HepG2 (cell line): Measurements from ENCODE around the gene B4GALT5. TPM values are rescaled to one million over a fixed set of nuclear protein-coding genes. Genes with fewer than 3 reads are reported as not detected.

Experiments used
- BHLHE40 ChIP-seq: IDR thresholded peaks from 2 replicates; pipeline ENCODE4 v1.6.1; 2011; ENCODE audit warnings: low read length, improper control_type of control experiment
- CENPX ChIP-seq: sonication (generic); formaldehyde crosslinking; IDR thresholded peaks from 2 replicates; pipeline ENCODE4 v1.9.0; 2021; ENCODE audit warnings: mild to moderate bottlenecking, missing genetic modification reagents, moderate library complexity
- ELF3 ChIP-seq: IDR thresholded peaks from 2 replicates; pipeline ENCODE4 v1.6.1; 2016; ENCODE audit warnings: missing genetic modification reagents, missing compliant biosample characterization
- KLF13 ChIP-seq: sonication (generic); formaldehyde crosslinking; IDR thresholded peaks from 2 replicates; pipeline ENCODE4 v1.4.0; 2020; ENCODE audit warnings: mild to moderate bottlenecking, missing genetic modification reagents
- RFX3 ChIP-seq: IDR thresholded peaks from 2 replicates; pipeline ENCODE4 v1.6.1; 2016; ENCODE audit warnings: missing biosample characterization, missing genetic modification reagents
- ZFP90 ChIP-seq: sonication (generic); formaldehyde crosslinking; IDR thresholded peaks from 2 replicates; pipeline ENCODE4 v1.8.0; 2022; ENCODE audit warnings: missing genetic modification reagents, mild to moderate bottlenecking, inconsistent platforms, borderline replicate concordance
- ZMAT3 ChIP-seq: sonication (generic); formaldehyde crosslinking; conservative IDR thresholded peaks from 2 replicates; pipeline ENCODE4 v1.7.0; 2021; ENCODE audit warnings: missing genetic modification reagents
- ZNF260 ChIP-seq: sonication (generic); formaldehyde crosslinking; IDR thresholded peaks from 2 replicates; pipeline ENCODE4 v1.4.0; 2020; ENCODE audit warnings: missing genetic modification reagents, low read depth, mild to moderate bottlenecking, borderline replicate concordance
- polyA plus RNA-seq, 8 experiments: library from polyadenylated mRNA; depleted of rRNA in 3 of 8; stranded (reverse) in 7 of 8; unstranded in 1 of 8; fragments of >200 nt; fragmentation: Illumina TruSeq in 4 of 8; extraction: Trizol in 4 of 8; gene quantifications; 2 replicates each; pipeline versions ENCODE4 v1.2.1 to v1.2.3, GENCODE V29; 2011 to 2016; ENCODE audit warnings: low read depth in 4 of 8, missing spikeins in 1 of 8, mixed read lengths in 1 of 8; ENCODE audit not compliant: insufficient read depth in 1 of 8
- total RNA-seq, 5 experiments: library from RNA; depleted of rRNA; stranded (reverse); fragments of >200 nt; fragmentation: Illumina TruSeq; extraction: Trizol; gene quantifications; 2 replicates each; pipeline ENCODE4 v1.2.3, GENCODE V29; 2016; ENCODE audit warnings: low read depth in 1 of 5
- TF ChIP-seq, protein P1 (sequence below): sonication (generic); formaldehyde crosslinking; IDR thresholded peaks from 2 replicates; pipeline ENCODE4 v1.4.0; 2020; ENCODE audit warnings: missing genetic modification reagents, borderline replicate concordance
- TF ChIP-seq, protein P2 (sequence below): sonication (generic); formaldehyde crosslinking; IDR thresholded peaks from 2 replicates; pipeline ENCODE4 v1.5.1; 2020; ENCODE audit warnings: mild to moderate bottlenecking, missing genetic modification reagents, borderline replicate concordance
- TF ChIP-seq, protein P3 (sequence below): sonication (generic); formaldehyde crosslinking; IDR thresholded peaks from 2 replicates; pipeline ENCODE4 v1.4.0; 2020; ENCODE audit warnings: missing genetic modification reagents, low read depth, mild to moderate bottlenecking, borderline replicate concordance
- TF ChIP-seq, protein P4 (sequence below): sonication (generic); formaldehyde crosslinking; IDR thresholded peaks from 2 replicates; pipeline ENCODE4 v1.4.0; 2020; ENCODE audit warnings: missing genetic modification reagents
- TF ChIP-seq, protein P5 (sequence below), 2 experiments: sonication (generic) in 1 of 2; formaldehyde crosslinking in 1 of 2; IDR thresholded peaks; 2 replicates each; pipeline versions ENCODE4 v1.5.1 to v1.6.1; 2011 to 2020; ENCODE audit warnings: borderline replicate concordance in 1 of 2, low read depth in 1 of 2, low read length in 1 of 2, mild to moderate bottlenecking in 1 of 2, missing genetic modification reagents in 1 of 2, moderate library complexity in 1 of 2

Gene B4GALT5
- total and polyA plus RNA-seq, 2 of the 13 experiments (the other 11 are each of a cell fraction or from before 2014, with no cell fraction given): 27.3 to 30.9 TPM

DNA sequence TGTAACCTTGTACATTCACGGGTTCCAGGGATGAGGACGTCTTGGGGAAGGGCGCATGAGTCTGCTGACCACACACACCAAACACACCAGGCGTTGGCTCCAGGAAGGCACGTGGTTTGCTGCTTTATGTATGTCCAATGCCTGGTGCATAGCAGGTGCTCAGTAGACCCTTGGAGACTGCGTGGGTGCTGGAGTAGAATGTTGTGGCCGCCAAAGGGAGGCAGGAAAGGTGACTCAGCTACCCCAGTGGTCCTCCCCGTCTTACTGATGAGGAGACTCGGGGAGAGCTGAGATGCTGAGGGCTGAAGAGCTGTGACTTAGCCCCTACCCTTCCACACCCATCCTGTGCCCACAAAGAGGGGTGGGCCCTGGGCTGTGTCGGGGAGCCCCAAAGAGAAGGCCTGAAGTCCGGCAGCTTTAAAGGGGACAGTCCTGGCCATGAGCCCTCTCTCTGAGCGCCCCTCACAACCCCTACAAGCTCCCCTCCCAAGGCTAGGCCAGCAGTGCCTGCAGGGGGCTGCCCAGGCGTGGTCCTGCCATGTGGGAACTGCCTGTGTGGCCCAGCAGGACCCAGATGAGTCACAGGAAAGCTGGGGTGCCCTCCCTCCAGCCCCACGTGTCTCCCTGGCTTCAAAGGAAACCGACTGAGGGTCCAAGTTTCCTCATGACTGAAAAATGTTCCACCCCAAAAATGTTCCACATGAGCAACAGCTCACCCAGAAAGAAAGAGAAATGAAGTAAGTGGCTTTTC, 117.7 kb downstream of the B4GALT5 start (continued):
- TF ChIP-seq BHLHE40 (0 out of 2 replicates have a peak, but pooled peaks have one; percentile 11), KLF13 (no peak), ZFP90 (no peak), ELF3 (CRISPR knock-in tag) (peak; percentile 13; the same call in 1 of the 2 replicates), ZNF260 (CRISPR knock-in tag) (0 out of 2 replicates have a peak, but pooled peaks have one; percentile 40), ZMAT3 (CRISPR knock-in tag) (0 out of 2 replicates have a peak, but pooled peaks have one; percentile 44), CENPX (CRISPR knock-in tag) (no peak), RFX3 (CRISPR knock-in tag) (no peak)
- TF ChIP-seq, protein P1, sequence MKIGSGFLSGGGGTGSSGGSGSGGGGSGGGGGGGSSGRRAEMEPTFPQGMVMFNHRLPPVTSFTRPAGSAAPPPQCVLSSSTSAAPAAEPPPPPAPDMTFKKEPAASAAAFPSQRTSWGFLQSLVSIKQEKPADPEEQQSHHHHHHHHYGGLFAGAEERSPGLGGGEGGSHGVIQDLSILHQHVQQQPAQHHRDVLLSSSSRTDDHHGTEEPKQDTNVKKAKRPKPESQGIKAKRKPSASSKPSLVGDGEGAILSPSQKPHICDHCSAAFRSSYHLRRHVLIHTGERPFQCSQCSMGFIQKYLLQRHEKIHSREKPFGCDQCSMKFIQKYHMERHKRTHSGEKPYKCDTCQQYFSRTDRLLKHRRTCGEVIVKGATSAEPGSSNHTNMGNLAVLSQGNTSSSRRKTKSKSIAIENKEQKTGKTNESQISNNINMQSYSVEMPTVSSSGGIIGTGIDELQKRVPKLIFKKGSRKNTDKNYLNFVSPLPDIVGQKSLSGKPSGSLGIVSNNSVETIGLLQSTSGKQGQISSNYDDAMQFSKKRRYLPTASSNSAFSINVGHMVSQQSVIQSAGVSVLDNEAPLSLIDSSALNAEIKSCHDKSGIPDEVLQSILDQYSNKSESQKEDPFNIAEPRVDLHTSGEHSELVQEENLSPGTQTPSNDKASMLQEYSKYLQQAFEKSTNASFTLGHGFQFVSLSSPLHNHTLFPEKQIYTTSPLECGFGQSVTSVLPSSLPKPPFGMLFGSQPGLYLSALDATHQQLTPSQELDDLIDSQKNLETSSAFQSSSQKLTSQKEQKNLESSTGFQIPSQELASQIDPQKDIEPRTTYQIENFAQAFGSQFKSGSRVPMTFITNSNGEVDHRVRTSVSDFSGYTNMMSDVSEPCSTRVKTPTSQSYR (CRISPR knock-in tag): no peak
- TF ChIP-seq, protein P2, sequence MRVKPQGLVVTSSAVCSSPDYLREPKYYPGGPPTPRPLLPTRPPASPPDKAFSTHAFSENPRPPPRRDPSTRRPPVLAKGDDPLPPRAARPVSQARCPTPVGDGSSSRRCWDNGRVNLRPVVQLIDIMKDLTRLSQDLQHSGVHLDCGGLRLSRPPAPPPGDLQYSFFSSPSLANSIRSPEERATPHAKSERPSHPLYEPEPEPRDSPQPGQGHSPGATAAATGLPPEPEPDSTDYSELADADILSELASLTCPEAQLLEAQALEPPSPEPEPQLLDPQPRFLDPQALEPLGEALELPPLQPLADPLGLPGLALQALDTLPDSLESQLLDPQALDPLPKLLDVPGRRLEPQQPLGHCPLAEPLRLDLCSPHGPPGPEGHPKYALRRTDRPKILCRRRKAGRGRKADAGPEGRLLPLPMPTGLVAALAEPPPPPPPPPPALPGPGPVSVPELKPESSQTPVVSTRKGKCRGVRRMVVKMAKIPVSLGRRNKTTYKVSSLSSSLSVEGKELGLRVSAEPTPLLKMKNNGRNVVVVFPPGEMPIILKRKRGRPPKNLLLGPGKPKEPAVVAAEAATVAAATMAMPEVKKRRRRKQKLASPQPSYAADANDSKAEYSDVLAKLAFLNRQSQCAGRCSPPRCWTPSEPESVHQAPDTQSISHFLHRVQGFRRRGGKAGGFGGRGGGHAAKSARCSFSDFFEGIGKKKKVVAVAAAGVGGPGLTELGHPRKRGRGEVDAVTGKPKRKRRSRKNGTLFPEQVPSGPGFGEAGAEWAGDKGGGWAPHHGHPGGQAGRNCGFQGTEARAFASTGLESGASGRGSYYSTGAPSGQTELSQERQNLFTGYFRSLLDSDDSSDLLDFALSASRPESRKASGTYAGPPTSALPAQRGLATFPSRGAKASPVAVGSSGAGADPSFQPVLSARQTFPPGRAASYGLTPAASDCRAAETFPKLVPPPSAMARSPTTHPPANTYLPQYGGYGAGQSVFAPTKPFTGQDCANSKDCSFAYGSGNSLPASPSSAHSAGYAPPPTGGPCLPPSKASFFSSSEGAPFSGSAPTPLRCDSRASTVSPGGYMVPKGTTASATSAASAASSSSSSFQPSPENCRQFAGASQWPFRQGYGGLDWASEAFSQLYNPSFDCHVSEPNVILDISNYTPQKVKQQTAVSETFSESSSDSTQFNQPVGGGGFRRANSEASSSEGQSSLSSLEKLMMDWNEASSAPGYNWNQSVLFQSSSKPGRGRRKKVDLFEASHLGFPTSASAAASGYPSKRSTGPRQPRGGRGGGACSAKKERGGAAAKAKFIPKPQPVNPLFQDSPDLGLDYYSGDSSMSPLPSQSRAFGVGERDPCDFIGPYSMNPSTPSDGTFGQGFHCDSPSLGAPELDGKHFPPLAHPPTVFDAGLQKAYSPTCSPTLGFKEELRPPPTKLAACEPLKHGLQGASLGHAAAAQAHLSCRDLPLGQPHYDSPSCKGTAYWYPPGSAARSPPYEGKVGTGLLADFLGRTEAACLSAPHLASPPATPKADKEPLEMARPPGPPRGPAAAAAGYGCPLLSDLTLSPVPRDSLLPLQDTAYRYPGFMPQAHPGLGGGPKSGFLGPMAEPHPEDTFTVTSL (CRISPR knock-in tag): peak; percentile 23; the same call in 1 of the 2 replicates
- TF ChIP-seq, protein P3, sequence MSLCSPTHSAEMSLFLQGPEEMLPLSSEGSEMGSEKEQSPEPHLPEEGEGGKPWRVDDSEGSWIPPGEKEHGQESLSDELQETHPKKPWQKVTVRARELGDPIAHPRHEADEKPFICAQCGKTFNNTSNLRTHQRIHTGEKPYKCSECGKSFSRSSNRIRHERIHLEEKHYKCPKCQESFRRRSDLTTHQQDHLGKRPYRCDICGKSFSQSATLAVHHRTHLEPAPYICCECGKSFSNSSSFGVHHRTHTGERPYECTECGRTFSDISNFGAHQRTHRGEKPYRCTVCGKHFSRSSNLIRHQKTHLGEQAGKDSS (CRISPR knock-in tag): 0 out of 2 replicates have a peak, but pooled peaks have one; percentile 28
- TF ChIP-seq, protein P4, sequence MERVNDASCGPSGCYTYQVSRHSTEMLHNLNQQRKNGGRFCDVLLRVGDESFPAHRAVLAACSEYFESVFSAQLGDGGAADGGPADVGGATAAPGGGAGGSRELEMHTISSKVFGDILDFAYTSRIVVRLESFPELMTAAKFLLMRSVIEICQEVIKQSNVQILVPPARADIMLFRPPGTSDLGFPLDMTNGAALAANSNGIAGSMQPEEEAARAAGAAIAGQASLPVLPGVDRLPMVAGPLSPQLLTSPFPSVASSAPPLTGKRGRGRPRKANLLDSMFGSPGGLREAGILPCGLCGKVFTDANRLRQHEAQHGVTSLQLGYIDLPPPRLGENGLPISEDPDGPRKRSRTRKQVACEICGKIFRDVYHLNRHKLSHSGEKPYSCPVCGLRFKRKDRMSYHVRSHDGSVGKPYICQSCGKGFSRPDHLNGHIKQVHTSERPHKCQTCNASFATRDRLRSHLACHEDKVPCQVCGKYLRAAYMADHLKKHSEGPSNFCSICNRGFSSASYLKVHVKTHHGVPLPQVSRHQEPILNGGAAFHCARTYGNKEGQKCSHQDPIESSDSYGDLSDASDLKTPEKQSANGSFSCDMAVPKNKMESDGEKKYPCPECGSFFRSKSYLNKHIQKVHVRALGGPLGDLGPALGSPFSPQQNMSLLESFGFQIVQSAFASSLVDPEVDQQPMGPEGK (CRISPR knock-in tag): peak; percentile 24; the same call in 1 of the 2 replicates
- TF ChIP-seq, protein P5, sequence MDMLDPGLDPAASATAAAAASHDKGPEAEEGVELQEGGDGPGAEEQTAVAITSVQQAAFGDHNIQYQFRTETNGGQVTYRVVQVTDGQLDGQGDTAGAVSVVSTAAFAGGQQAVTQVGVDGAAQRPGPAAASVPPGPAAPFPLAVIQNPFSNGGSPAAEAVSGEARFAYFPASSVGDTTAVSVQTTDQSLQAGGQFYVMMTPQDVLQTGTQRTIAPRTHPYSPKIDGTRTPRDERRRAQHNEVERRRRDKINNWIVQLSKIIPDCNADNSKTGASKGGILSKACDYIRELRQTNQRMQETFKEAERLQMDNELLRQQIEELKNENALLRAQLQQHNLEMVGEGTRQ (IDR thresholded peaks at IDR 0.05; ENCODE audit: low read depth, low read length): 0 out of 2 replicates have a peak, but pooled peaks have one; percentile 8
- TF ChIP-seq, protein P5 (CRISPR knock-in tag; IDR thresholded peaks at IDR 0.05; ENCODE audit: borderline replicate concordance): peak; percentile 44; the same call in 1 of the 2 replicates
